Stimulated activated CD4-positive, alpha-beta T cell treated with anti-CD3 and anti-CD28 coated beads, Interleukin-4, amount 100 ng/mL, for 24 hours (primary cell): ENCODE measurements around the gene DMP1.

Source experiments
- DNase-seq: peaks from one replicate; pipeline ENCODE4 v3.0.0-alpha.2; 2020

The DMP1 gene, protein sequence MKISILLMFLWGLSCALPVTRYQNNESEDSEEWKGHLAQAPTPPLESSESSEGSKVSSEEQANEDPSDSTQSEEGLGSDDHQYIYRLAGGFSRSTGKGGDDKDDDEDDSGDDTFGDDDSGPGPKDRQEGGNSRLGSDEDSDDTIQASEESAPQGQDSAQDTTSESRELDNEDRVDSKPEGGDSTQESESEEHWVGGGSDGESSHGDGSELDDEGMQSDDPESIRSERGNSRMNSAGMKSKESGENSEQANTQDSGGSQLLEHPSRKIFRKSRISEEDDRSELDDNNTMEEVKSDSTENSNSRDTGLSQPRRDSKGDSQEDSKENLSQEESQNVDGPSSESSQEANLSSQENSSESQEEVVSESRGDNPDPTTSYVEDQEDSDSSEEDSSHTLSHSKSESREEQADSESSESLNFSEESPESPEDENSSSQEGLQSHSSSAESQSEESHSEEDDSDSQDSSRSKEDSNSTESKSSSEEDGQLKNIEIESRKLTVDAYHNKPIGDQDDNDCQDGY

DNA sequence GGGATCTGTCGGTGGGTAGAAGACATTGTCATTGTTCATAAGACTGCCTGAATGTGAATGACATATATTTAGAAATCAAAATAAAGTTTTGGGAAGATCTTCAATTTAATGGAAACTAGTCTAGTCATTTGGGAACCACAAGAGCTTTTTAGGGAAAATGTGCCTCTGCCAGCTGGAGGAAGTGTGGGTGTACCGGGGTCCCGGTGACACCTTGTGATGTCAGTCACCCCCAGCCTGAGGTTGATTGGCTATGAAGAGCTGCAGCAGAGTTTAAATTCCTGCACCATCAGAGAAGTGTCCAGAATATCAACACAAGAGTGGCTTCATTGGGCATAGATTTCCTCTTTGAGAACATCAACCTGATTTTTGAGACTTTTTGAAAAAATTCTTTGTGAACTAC, at the start of gene DMP1:
TSS of gene DMP1 (plus strand) at position 301 of the 400 bp plus-strand sequence. CDS start 6,213 bp downstream, outside the sequence.
- no peak for DNase-seq

DNA sequence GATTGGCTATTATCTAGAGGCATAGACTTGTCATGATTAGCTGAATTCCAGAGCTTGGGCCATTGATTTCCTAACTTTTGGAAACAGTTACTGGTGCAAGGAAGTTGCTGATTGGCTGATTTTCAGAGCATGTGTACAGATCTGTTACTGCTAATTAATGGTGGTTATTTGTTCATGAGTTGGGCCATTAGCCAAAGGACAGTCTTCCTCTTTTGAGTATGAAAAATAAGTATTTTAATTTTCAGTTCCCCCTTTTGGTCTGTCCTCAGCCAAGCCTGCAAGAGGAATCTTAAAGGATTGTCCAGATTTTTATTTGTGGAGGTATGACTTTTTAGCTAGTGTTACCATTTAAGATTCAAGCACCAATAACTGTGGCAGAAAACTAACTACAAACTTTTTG, 48.7 kb upstream of the DMP1 start:
- no peak for DNase-seq

DNA sequence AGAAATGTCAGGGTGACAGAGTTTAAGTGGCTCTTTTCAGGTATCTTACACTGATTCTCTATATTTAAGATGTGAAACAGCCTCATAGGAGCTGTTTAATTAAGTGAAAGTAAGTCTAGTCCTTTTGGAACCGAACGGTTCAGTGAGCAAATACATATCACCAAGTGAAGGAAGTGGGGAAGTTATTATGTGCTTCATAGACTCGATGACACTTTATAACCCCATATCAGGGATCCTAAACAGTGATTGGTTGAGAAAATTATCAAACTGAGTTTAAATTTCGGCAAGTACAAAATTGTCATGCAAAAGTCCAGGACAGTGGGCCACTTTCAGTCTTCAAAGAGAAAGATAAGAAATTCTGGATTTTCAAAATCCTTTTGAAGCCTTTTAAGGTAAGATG, 41.9 kb upstream of the DMP1 start, which contains the start of gene DSPP:
TSS of gene DSPP (plus strand) at position 301 of the 400 bp plus-strand sequence. CDS start 2,380 bp downstream, outside the sequence.
- DNase-seq = no peak

DNA sequence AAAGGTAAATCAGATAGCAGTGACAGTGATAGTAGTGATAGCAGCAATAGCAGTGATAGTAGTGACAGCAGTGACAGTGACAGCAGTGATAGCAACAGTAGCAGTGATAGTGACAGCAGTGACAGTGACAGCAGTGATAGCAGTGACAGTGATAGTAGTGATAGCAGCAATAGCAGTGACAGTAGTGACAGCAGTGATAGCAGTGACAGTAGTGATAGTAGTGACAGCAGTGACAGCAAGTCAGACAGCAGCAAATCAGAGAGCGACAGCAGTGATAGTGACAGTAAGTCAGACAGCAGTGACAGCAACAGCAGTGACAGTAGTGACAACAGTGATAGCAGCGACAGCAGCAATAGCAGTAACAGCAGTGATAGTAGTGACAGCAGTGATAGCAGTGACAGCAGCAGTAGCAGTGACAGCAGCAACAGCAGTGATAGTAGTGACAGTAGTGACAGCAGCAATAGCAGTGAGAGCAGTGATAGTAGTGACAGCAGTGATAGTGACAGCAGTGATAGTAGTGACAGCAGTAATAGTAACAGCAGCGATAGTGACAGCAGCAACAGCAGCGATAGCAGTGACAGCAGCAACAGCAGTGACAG, 35.7 kb upstream of the DMP1 start:
- no peak for DNase-seq

DNA sequence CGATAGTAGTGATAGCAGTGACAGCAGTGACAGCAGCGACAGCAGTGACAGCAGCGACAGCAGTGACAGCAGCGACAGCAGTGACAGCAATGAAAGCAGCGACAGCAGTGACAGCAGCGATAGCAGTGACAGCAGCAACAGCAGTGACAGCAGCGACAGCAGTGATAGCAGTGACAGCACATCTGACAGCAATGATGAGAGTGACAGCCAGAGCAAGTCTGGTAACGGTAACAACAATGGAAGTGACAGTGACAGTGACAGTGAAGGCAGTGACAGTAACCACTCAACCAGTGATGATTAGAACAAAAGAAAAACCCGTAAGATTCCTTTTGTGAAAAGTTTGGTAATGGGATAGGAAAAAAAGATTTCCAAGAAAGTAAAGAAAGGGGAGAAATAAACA, 33.8 kb upstream of the DMP1 start:
- no peak for DNase-seq

DNA sequence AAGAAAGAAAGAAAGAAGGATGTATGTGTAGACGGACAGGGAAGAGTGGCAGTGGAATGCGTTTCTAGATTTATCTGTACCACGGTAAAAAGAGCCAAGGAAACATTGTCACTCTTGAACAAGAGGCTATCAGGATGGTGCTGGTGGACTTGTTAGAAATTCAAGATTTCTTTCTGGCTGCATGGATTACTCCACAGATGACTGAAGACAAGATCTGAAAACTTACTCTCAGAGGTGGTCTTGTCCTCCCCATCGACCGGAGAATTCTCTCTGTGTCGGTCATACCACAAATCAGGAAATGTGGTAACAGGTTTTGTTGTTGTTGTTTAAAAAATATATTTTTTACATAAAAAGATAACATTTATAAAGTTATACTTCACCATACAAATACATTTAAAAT, 30.0 kb upstream of the DMP1 start:
- DNase-seq = no peak

DNA sequence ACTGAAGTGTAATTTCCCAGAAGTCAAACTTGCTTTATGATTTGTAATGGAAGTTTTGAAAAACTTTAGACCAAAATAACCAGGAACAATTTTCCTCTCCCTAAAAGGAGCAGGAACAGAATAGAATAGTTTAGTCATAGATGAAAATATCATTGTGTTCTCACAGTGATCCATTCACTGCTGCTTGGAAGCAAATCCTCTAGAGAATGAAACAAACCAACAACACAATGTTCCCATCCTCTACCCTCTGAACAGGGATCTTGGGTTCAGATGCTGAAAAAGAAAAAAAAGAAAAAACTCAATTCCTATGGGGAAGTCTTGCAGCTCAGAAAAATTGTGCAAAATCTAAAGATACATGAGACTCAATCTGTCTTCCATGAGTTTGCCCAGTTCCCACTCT, 29.6 kb upstream of the DMP1 start:
- no peak for DNase-seq

DNA sequence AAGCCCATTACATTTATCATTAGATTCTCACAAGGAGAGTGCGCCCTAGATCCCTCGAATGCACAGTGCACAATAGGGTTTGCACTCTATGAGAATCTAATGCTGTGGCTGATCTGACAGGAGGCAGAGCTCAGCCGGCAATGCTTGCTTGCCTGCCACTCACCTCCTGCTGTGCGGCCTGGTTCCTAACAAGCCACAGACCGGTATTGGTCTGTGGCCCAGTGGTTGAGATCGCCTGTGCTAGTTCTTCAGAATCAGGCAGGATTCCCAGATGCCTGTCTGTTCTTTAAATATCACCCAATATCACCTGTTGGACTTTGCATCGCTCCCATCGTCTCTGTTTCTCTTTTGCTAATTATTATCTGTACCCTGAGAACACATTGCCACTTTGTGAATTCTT, 27.8 kb upstream of the DMP1 start:
- DNase-seq = no peak

DNA sequence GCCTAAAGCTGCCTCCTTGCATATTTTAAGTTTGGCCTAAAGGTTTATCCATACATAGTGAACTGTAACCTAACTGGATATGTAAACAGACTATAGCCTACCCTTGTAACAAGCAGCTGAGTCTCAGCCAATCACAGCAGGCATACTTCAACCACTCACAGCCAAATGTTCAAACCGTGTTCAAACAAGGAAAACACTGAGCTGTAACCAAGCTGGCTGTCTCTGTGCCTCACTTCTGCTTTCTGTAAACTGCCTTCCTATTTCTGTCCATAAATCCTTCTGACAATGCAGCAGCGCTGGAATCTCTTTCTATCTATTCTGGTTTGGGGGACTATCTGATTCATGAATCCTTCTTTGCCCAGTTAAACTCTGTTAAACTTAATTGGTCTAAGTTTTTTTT, 25.4 kb upstream of the DMP1 start:
- no peak for DNase-seq

DNA sequence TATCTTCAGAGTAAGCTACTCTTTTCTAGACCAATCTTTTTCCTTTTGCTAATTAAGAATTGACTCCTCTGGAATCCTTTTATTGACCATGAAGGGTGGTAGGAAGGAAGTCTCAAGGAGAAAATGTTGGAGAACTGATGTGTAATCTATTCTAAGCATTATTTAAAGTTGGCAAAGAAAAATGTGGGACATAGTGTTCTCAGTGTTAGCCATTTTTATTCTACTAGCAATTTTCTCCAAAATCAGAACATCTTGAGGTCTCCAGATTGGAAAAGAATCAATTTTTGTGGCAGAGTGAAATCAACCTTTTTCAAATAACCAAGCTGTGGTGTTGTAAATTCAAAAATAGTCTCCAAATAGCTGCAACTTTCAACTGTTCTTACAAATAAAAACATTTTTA, 18.4 kb upstream of the DMP1 start:
- no peak for DNase-seq

DNA sequence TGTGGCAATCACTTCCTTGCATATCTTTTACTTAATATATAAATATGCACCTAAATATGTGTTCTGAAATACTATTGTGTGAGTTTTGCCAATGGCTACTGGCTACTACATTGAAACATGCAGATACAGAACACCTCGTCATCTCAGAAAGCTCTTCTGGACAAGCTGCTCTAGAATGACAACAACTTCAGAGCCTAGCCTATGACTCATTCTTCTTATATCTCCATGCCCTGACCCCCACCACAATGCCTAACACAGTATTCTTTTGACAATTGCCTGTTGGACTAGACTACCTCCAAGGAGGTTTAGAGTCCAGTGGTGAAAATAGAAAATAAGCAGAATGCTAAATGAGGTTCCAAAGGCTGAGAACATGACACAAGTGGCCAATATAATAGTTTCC, 17.6 kb upstream of the DMP1 start:
- DNase-seq = no peak

DNA sequence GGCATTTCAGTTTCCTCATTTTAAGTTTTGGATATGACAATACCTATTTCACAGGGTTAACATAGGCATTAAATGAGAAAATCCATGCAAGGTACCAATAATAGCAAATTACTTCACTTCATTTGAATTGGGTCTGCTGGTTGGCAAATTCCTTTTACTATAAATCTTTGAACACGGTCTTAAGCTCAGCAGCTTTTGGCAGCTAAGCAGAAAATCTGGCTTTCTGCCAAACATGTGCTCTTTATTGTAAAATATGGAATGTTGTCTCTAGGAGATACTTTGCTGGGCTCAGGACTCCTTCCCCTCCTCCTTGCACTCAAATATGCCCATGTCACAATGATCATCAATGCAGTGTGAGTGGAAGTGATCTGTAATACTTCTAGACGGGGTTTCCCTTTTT, 16.8 kb upstream of the DMP1 start:
- DNase-seq = no peak

DNA sequence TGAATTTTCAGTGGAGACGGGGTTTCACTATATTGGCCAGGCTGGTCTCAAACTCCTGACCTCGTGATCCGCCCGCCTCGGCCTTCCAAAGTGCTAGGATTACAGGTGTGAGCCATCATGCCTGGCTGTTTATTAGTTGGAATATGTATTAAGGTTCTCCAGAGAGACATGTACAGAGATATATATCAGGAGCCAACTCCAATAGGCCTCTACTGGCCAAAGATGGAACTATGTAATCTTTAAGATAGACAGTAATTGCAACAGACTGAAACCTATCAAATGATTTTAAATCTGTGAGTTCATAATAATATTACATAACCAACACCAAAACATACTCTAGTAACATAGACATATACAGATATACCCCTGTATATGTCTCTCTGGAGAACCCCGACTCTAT, 5.8 kb upstream of the DMP1 start:
- no peak for DNase-seq

DNA sequence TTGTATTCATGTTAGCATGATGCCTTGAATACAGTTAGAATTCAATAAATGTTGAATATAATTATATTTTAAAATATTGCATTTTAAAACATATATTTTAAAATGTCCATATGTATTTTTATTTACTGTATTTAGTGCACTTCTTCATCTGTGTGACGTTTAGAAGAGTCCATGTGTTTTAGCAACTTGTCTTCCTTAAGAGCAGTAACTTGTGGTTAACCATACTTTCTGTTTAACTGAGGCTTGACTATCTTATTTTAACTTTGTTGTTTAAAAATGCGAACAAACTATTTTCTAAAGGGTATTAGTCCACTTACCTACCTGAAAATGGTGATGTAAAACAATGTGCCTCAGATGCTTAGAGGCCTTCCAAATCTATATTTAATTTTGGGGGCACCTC, 858 bp downstream of the DMP1 start:
- DNase-seq = no peak

DNA sequence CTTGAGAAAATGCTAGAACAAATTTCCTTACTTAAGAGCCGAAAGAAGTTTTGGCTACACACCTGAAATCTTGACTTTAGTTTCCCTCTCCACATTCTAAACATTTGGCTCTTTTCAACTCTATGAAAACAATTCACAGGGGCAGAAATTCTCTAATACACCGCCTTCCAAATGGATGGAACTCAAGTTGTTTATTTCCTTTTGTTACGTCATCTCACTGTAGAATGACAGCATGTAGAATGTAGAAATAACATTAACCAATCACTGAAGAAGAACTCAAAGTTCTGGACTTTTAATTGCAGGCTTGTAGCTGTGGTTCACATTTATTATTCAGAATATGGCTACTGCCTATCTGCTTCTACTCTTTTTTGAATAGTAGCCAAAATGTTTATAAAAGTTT, 1.9 kb downstream of the DMP1 start:
- DNase-seq = no peak

DNA sequence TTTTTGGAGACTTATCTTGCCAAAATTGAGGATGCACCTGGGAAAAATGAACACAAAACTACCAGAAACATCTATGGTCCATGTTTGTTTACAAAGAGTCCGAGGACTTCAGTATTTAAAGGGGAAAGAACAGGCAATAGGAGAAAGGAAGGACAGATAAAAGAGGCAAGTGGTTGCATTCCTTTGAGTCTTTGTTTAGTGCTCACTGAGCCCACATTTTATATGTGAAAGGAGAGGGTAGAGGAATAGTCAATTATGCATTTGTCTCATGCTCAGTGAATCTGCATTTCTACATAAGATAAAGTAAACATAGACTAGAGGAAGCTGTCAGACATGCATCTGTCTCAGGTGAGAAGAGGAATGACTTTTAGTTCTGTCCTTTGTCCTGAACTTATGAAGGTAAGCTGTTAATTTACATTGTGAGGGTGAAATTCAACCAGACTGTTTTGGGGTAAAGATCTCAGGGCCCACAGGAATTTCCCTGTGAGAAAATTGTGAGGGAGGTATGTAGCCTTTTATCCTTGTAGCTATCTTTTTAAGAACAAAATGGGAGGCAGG, 4.5 kb downstream of the DMP1 start:
- DNase-seq = no peak

DNA sequence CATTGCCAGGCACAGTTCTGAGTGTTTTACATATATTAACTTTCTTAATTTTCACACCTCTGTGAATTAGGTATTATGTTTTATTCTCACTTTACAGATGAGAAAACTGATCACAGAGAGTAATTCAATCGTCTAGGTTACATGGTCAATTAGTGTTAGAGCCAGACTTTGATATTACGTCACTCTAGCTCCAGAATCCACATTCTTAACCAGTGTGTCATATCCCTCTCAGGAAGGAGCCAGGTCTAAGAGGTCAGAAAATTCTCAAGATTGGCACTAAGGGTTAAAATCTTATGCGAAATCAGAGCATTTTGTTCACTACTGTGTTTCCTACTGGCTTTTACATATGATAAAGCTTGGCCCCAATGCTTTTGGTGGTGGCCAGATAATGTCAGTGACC, 7.4 kb downstream of the DMP1 start:
- DNase-seq = no peak

DNA sequence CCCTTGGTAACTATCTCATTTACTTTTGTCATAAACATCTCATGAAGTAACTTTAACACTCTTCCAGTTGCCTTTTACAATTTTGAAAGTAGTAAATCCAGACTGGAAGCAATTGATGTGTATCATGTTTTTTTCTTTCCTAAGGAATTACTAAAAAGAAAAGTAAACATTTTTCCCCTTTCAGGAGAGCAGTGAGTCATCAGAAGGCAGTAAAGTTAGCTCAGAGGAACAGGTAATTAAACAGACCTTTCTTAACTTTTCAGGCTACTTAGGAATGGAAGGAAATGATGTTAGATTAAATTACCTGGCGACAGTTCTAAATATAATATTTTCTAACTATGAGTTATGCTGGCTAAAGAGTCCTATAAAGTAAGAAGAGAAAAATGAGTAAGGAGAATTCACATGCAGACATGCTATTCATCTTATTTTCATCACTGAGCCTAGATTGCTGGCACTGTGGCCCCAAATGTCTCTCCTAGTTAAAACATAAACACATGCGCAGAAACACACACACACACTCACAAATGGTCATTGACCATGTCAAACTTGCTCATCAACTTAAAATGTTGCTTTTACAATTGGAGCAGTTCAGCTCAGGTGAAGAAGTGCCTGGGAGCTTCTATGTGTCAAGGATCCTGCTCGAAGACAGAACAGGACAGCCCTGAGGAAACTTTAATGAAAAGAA, 9.3 kb downstream of the DMP1 start:
- DNase-seq = no peak

DNA sequence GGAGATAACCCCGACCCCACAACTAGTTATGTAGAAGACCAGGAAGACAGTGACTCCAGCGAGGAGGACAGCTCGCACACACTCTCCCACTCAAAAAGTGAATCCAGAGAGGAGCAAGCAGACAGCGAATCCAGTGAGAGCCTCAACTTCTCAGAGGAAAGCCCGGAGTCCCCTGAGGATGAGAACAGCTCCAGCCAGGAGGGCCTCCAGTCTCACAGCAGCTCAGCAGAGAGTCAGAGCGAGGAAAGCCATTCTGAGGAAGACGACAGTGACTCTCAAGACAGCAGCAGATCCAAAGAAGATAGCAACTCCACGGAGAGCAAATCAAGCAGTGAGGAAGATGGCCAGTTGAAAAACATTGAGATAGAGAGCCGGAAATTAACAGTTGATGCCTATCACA, 12.8 kb downstream of the DMP1 start:
- DNase-seq = no peak

DNA sequence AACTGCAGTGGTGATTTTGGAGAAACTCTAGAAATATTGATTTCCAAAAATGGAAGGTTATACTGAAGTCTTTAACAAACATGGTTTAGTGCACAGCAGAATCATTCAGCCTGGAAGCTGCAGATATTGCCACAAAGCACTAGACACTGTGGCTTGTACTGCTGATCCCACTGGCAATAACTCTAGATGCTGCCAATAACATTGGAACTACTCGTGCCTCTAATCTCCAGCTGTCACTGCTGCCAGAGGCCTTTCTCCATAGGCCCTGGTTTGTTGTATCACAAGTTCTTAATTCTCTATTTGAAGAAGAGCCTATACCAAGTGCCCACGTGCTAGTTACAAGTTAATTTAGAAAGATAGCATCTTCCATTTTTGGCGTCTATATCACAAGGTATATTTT, 19.3 kb downstream of the DMP1 start:
- no peak for DNase-seq

DNA sequence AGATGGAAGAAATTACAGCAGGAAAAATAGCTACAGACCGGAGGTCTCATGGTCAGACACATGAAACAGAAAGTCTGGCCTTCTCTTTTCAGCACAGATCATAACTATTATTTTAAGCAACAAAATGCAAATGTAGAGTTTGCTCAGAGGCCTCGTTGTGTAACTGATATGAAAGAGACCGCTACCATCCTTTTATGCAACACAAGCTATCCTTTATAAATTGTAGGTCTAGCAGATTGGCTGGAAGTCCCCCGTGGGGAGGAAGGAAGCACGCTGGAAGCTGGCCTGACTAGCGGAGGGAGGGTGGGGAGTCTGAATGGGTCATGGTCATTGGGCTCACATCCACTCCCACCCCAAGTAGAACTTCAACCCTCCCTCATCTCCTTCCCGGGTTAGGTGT, 27.7 kb downstream of the DMP1 start:
- no peak for DNase-seq

DNA sequence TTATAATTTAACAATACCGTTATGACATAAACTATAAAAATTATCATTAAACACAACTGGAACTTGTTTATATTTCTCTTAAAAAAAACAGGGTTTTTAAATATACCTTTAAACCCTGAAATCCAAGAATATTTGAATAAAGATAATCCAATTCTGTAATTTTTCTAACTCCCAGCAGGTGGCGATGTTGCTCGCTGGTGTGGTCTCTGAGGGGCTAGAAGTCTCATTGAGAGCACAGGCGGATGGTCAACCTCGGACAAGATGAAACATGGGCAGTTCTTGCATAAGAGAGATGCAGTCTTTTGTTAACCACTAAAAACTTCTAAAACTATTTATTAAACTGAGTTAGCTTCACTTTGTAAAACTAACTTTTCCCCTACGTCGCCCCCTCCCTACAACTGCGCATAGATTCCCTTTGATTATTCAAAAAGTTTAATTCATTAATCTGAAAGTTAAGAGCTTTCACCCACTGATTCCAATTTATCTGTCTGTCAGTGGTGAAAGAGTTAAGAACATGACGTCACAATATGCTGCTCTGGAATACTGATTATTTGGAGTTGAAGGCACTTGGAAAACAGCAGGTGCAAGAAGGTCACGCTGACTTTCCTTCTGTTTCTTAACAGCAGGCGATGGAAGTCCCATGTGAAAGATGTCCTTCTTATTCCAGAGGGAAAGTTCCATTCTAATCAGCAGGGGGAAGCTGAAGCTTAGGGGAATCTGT, 29.5 kb downstream of the DMP1 start:
- peak; percentile 20 for DNase-seq

DNA sequence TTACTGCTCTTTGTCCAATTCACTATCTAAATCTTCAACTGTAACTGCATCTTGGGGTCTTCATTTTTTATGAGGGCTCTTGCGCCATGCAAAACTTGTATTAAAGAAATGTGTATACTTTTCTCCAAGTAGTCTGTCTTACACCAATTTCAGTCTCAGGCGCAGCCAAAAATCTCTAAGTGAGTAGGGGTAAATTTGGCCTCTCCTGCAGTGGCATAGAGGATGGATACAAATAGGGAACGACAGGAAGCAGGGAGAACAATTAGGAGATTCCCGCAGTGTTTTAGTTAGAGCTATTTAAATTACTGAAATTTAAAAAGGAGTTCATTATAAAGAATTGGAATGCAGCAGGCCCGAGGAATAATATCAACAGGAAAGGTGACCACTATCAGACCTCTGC, 30.2 kb downstream of the DMP1 start:
- no peak for DNase-seq
